Stimulated activated CD4-positive, alpha-beta T cell treated with anti-CD3 and anti-CD28 coated beads, Interleukin-1b, Interleukin-23, amount 100 ng/mL, for 24 hours (primary cell): ENCODE results near the gene TBX1.

Experiments used
- DNase-seq, 4 experiments: peaks; one replicate each; pipeline ENCODE4 v3.0.0-alpha.2; 2020; ENCODE audit warnings: low read depth in 4 of 4, low spot score in 1 of 4

TBX1 gene

DNA sequence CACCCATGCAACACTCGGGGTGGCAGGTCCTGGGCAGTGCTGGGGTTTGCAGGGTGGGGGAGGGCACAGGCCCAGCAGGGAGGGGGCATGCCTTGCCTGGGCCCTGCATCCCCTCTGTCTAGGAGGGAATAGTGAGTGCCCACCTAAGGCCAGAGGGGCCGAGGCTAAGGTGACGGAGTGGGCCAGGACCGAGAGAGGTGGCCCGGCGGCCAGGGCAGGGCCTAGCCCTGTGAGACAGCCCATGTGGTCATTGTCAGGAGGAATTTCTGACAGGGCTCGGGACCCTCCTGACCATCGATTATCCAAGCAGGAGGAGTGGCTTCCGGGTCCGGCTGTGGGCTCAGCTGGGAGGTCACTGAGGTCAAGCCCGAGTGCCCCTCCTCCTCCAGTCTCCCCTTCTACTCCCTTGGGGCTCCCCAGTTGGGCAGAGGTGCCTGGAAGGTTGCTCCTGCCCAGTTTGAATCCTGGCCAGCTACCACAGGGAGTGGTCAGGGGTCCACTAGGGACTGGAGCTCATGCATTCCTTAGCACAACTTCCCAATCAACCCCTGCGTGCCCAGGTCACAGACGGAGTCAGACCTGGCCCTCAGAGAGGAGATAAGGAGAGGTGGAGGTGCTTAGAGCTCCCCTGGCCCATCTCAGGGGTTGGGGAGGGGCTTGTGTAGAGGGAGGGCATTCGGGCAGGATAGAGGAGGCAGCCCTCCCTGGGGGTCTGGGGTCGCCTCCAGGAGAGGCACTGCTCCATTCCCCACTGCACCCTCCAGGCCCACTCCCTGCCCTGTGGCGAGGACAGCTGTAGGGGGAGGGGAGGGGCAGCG, 22.5 kb upstream of the TBX1 start:
- no peak for DNase-seq

DNA sequence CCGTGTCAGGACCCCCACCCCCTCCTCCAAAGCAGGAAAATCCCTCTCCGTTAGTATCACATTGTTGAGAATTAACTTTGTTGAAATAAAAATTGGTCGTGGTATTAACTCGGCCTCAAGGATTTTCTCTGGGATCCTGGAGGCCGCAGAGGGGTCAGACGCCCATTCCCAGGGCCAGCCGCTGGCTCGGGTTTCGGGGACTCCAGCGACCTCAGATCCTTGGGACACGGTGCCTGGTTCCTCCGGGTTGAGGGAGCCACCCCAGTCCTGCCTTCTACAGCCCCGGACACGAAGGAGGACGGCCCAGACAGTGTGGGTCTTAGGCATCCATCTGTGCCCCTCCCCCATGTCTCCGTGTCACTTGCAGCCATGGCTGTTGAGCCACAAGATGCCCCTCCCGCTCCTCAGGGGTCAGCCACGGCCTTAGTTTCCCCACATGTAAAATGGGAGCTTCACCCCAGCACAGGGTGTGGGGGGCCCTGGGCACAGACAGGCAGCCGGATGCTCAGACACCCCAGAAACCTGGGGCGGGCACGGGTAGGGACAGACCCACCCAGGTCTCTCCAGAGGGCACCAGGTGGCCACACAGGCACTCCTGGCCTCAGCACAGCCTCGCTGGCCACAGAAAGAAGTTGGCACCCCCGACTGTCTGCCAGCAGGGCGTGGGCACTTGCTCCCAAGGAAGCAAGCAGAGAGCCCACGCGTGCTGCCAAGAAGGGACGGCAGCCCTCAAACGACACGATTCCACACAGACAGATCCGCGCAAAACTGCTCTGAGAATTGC, 21.7 kb upstream of the TBX1 start:
- no peak for DNase-seq

DNA sequence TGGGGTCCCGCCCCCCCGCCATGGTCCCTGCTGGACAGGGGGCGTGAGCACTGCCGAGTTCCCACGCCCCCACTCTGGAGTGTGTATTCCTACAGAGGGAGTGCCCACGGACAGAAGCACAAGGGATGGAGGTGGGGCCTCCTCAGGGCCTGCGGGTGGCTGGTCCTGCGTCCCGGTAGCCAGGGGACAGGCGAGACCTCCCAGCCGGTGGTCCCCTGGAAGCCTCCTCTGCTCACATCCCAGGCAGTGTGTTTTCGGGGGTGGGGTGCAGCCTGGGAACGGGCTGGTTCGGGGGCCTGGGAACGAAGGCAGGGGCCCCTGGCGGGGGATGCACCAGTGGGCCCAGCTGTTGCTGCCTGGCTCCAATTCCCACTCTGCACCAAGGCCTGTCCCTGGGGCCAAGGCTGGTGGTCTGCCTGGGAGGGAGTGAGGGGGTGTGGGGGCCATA, 21.1 kb upstream of the TBX1 start:
- DNase-seq: no peak

DNA sequence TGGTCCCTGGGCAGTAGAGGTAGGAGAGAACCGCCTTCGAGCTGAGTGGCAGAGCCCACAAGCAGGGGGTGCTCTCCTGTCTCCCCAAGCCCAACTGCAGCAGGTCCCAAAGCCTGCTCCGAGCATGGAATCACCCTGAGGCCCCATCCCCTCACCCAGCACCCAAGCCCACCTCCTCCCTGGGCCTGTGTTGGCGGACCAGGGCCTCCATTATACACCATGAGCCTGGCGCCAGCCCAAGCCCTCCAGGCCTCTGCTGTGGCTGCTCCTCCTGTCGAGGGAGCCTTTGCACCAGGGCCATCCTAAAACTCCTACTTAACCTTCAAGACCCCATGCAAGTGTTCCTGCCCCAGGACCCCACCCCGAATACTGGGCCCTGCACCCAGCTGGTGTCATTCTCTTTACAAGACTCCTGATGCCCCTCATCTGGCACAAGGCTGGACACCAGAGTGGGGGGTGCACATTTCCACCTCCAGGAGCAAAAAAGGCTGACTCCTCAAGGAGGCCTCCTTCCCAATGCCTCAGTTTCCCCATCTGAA, 20.6 kb upstream of the TBX1 start:
- DNase-seq: no peak

DNA sequence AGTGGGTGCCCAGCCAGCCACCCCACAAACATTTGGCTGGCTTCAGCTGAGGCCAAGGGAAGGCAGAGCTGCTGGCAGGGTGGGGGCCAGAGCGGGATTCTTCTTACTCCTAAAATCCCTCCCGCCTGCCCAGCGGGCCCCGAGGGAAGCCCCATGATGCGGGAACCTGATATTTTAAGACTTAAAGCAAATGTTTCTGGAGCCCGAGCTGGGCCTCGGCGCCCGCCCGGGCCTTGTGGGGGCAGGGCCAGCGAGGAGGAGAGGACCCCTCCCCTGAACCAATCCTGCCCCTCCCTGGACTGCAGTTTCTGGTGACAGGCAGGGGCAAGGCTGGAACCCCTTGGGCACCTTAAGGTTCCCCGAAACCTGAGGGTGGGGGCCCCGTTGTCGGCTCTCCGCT, 20.0 kb upstream of the TBX1 start:
- DNase-seq: no peak

DNA sequence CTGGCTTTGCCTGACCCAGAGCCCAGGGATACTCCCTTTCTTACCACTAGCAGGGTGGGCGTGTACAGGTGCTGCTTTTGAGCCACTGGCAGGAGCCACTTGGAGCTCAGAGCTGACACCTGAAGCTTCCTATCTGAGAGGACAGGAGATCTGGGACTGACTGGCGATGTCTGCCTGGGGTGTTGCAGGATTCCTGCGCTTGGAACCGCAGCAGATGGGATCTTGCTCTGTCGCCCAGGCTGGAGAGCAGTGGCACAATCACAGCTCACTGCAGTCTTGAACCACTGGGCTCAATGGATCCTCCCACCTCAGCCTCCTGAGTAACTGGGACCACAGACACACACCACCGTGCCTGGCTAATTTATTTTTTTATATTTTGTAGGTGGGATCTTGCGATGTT, 19.5 kb upstream of the TBX1 start:
- no peak for DNase-seq

DNA sequence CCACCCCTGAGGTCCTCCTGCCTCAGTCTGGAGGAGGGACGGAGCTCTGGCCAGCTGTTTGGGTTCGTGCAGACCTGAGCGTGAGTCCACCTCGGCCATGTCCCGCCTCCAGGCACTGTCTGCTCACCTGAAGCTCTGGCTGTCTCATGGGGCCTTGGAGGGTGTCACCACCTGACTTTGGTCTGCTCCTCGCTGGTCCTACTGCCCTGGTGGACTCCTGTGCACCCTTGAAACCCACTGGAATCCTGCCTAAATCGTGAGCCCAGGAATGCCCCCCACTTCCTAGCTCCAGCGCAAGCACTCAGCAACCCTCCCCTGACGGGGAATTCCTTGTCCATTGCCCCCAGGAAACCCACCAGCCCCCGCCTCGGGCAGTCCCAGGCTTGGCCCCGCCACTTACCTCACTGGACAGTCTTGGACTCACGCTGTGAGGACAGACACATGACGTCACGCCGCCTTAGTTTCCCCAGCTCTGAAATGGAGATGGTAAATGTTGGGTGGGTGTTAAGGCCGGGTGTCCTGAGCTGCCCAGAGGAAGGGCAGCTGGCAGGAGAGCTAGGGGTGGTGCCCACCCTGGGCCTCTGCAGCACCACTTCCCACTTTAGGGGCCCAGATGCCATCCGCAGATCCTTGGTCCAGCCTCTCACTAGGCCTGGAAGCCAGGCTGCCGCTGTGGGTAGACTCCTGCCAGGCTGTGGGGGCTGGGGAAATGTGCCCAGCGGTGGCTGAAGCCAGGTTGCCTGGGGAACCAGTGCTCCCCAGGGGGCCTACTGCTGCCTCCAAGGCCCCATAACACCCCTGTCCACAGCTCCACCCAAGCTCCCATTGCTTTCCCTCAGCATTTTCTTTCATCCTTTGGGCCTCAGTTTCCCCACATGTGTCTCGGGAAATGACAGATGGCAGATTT, 18.2 kb upstream of the TBX1 start:
- no peak for DNase-seq

DNA sequence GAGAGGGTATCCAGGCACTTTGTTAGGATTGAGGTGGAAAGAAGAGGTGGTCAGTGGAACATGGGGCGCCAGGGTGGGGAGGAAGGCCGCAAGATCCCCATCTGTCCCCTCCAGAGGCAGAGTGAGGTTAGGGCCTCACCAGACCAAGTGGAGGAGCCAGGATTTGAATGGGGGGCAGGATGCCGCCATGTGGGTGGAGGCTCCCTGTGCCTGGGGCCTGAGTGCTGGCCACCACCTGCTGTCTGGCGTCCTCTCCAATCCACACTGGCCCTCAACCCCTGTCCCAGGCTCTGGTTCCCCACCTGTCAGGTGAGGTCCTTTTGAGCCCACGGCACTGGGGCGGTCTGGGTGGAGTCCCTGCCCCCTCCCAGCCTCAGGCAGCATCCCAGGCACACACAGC, 17.5 kb upstream of the TBX1 start:
- DNase-seq: no peak

DNA sequence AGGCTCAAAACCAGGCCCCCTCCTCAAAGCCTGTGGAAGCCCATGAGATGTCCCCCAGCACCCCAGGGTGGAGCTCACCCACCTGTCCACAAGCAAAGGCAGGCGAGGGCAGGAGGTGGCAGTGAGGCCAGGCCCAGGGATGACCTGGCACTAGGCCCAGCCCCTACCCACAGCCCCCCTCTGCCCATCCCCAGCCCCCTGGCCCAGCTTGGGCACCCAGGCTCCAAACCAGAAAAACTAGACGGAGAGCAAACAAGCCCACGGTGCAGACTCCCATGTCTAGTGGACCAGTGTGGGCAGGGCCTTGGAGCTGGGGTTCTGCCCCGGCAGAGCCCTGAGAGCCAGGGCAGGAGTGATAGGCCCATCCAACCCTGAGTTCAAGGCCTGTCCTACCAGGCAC, 16.9 kb upstream of the TBX1 start:
- DNase-seq: no peak

DNA sequence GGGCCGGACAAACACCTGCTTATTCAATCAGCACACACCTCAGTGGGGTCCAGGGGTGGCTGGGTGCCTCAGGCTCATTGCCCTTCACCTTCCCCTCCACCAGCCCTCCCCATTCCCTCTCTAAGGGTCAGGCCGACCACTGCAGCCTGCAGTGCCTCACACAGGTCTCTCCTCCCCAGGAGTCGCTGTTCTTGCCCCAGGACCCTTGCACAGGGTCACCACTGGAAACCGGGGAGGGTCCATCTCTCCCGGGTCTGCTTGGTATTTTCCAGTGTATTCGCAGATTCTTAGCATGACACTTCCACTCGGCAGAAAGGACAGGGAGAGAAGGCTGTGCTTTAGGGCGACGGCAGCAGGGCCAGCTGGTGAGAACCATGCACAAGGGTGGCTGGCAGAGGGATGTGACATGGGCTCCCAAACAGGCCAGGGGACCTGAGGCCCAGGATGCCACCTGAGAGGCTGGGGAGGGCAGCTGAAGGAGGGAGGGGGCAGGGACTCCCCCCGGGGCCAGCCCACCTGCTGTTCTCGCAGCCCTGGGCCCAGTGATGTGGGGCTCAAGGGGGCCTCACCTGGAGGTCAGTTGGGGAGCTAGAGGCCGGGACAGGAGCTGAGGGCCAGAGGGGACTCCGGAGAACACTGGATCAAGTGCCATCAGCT, 16.1 kb upstream of the TBX1 start:
- no peak for DNase-seq

DNA sequence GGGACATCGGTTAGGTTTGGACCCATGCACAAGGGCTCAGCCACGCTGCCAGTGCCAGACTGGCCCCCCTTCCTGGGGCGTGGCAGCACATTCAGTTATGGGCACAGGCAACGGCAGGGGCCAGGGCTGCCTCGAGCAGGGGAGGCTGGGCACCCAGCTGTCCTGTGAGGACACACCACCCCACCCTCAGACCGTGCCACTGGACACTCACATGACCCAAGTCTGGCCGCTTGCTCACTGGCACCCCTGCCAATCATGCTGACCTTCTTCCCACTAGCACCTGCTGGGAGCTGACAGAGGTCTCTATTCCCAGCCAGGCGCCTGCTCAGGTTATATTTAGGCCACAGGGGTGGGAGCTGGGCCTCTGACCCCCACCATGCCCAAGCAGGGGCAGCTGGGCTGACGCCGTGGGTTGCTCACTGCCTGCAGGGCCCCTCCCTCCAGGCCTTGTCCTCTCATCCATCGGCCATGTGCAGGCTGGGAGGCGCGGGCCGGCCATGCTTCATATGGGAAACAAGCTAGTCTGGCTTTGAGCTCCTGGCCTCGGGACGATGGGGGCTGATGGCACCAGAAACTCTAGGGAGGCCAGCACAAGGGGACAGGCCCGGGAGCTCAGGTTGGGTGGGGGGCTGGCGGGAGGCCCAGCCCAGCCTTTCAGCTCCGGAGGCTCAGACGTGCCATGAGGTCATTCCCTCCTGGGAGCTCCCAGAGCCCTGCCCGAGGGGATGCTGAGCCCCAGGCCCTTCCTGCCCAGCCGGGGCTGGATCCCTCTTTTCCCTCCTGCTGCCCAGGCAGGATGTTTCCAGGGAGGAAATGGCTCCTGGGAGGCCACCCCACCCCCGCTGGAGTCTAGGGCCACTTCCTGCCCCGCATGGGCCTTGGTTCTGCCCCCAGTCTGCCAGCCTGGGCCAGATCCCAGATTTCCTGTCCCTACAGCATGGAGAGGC, 15.2 kb upstream of the TBX1 start:
- no peak for DNase-seq

DNA sequence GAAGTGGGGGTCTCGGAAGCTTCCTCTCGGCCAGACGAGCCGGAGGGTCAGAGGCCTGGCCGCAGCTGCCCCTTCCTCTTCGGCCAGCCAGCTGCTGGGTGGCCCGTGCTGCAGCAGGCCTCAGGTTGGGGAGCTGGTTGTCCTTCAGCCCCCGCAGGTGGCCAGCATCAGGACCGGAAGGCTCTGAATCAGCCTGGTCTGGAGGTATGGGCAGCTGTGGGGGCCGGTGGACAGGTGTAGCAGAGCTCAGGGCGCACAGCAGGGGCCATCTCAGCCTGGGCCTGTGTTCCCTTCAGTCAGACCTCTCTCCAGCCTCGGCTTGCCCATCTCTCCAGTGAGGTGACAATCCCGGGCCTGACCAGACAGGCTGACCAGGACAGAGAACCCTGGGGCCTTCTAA, 13.9 kb upstream of the TBX1 start:
- no peak for DNase-seq

DNA sequence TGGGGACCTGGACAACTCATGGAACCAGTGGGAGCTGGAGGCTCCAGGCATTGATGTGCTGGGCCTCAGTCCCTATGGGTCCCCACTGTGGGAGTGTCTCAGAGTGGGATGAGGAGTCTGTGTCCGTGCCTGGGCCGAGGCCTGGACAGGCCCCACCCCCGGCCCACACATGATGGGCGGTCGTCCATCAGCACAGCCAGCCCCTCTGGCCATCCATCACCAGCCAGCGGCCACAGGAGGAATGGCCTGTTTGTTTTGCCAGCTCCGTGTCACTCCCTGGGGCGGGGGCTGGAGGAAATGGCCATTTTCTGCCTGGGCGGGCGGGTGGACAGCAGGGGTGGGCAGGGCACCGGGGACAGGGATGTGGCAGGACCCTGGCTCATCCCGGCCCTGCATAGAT, 13.0 kb upstream of the TBX1 start:
- no peak for DNase-seq

DNA sequence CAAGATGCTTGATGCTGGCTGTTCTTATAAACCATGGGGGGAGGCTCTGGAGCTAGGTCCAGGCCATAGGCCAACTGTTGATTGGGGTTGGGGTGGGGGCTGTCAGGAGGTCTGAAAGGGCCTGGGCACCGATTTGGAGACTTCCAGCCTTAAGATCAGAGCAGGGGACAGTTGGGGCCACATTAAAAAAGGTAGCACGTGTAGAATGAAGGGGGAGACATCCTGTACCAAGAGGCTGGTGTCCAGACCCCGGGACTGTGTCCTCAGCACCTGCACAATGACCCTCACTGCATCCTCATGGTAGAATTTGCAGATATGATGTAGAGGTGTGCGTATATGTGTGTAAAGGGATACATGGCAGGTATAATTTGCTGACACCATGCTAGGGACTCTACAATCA, 12.4 kb upstream of the TBX1 start:
- DNase-seq: no peak

DNA sequence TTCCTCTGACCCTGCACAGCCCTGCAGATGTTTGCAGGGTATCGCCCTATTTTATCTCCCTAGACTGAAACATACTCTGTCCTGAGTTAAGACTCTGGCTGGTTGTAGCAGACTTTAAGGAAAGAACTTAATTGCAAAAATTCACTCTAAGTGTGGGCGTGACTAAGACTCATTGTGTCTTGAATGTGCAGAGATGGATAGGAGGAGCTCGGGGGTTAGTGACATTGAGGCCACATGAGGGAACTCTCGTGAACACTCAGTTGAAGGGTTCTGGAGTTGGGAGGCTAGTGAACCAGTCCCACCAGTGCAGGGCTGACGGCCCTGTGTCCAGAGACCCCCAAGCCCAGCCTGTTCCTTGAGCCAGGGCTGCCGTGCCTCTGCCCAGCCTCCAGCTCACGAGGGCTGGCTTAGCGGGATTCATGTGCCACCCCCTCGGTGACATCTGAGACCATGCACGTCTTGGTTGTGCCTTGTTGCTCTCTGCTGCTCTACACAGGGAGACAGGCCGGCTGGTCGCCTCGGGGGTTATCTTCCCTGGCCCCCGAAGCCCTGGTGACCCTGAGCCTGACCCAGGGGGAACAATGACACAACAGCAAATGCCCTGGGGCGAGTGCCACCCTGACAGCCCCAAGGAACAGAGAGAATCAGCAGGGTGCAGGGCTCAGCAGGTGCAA, 11.4 kb upstream of the TBX1 start:
- no peak for DNase-seq

DNA sequence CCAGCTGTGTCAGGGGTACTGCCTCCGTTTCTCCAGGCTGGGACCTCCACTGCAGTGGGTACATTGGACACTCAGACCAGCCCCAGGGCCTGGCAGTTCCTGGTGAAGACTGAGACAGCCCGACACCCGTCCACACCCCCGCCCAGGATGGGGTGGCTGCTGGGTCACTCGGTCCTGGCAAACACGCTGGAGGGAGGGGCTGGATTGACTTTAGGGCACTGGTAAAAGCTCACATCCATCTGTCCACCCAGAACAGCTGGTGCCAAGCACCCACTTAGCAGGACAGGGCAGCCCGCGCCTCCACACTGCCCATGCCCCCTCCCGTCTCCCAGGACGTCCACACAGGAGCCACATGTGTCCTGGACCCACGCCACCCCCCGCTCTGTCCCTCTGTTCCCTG, 10.7 kb upstream of the TBX1 start:
- DNase-seq: no peak

DNA sequence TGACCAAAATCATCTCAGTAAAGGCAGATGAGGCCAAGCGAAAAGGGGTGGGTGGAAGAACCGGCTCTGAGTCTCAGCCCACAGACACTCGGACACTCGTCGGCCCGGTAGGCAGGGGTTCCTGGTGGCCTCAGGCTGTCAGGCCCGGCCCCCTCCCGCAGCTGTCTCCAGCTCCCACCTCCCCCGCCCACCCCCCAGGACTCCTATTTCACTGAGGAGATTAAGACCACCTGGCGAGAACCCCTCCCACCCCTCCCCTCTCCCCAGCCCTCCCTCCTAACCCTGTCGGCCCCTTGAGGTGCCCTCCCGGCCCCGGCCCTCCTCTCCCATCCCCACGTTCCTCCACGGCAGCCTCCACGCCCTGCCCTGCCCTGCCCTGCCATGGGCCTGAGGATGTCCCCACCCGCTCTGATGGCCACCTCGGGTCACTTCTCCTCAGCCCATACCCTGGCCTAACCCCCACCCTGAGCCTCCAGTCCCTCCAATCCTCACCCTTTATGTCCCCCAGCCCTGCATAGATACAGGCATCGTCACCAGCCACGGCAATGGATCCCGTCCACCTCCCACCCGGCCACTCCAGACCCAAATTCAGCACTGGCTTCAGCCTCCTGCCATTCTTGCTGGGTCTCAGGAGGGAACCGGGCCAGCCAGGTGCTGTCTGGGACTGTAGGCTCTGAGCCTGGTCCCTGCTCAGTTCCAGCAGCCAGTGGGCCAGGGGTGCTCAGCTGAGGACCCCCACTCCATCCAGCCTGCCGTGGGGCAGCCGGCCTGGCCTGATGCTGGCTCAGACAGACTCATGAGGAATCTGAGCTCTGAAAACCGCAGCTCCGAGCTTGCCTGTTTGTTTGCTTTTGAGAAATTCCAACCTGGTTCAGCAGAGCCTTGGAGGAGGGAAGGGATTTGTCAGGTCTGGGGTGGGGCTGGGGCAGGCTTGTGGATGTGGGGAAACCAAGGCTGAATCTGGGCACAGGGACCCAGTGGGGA, 9.8 kb upstream of the TBX1 start:
- DNase-seq: no peak
